SU-DHL-6 (cell line): ENCODE results near the gene MCF2L2.
"Not testable (repeated sequence)": the region's sequence is repeated elsewhere in the genome, so short reads cannot be mapped to it uniquely, and the experiment has no call there.

Experiments used
- H2AFZ ChIP-seq: fragments of 200-600 bp; sonication (generic); 2 replicates; pipeline ENCODE4 v1.6.1; 2014; ENCODE audit warnings: low read depth, mild to moderate bottlenecking, moderate library complexity, mixed read lengths, antibody characterized with exemption, low read length; ENCODE audit not compliant: severe bottlenecking
- H3F3A ChIP-seq: fragments of 200-600 bp; shearing (Covaris generic); 2 replicates; pipeline ENCODE4 v1.6.0; 2016; ENCODE audit warnings: antibody characterized with exemption, mild to moderate bottlenecking; ENCODE audit not compliant: insufficient read depth
- H3K27ac ChIP-seq: fragments of 200-600 bp; sonication (generic); 2 replicates; pipeline ENCODE4 v1.5.1; 2016; ENCODE audit warnings: low read depth, mild to moderate bottlenecking, low read length, moderate library complexity, mixed read lengths
- H3K27me3 ChIP-seq: fragments of 200-600 bp; sonication (generic), shearing (Covaris generic); 2 replicates; pipeline ENCODE4 v1.6.0; 2014; ENCODE audit warnings: mild to moderate bottlenecking, low read length
- H3K36me3 ChIP-seq: fragments of 200-600 bp; sonication (generic); 2 replicates; pipeline ENCODE4 v1.6.1; 2014; ENCODE audit warnings: mild to moderate bottlenecking, low read length, mixed read lengths
- H3K4me2 ChIP-seq: fragments of 300-600, 200-600 bp; shearing (Covaris generic), sonication (generic); 2 replicates; pipeline ENCODE4 v1.6.0; 2014; ENCODE audit warnings: low read length, low read depth, mild to moderate bottlenecking; ENCODE audit not compliant: poor library complexity, severe bottlenecking
- H3K4me3 ChIP-seq: fragments of 200-600 bp; sonication (generic); 2 replicates; pipeline ENCODE4 v1.5.1; 2014; ENCODE audit warnings: antibody characterized with exemption, low read length, mild to moderate bottlenecking, mixed read lengths; ENCODE audit not compliant: insufficient read depth, poor library complexity, severe bottlenecking
- H3K79me2 ChIP-seq: fragments of 200-600 bp; sonication (generic); 2 replicates; pipeline ENCODE4 v1.6.1; 2014; ENCODE audit warnings: mild to moderate bottlenecking, low read length, moderate library complexity; ENCODE audit not compliant: insufficient read depth
- H3K9ac ChIP-seq: fragments of 200-600 bp; sonication (generic); 2 replicates; pipeline ENCODE4 v1.7.0; 2014; ENCODE audit warnings: mild to moderate bottlenecking, low read length
- H3K9me2 ChIP-seq: fragments of 200-600 bp; sonication (generic); replicated peaks from 2 replicates; pipeline ENCODE4 v1.6.1; 2014; ENCODE audit warnings: low read length; ENCODE audit not compliant: insufficient read depth
- H3K9me3 ChIP-seq: fragments of 200-600 bp; sonication (generic); 2 replicates; pipeline ENCODE4 v1.6.1; 2014; ENCODE audit warnings: low read length, mixed read lengths; ENCODE audit not compliant: insufficient read depth
- H4K20me1 ChIP-seq: fragments of 200-600 bp; sonication (generic); 2 replicates; pipeline ENCODE4 v1.6.1; 2014; ENCODE audit warnings: low read depth, mild to moderate bottlenecking, antibody characterized with exemption, low read length, moderate library complexity, mixed read lengths
- EZH2phosphoT487 ChIP-seq: fragments of 200-600 bp; sonication (generic), shearing (Covaris generic); conservative IDR thresholded peaks from 2 replicates; pipeline ENCODE4 v1.6.1; 2018; ENCODE audit warnings: mild to moderate bottlenecking, antibody characterized with exemption, low read length, moderate library complexity, mixed read lengths
- TF ChIP-seq, protein P1 (sequence below): fragments of 200-600 bp; sonication (generic); IDR thresholded peaks from one replicate; pipeline ENCODE4 v1.5.1; 2017; ENCODE audit warnings: antibody characterized with exemption, mild to moderate bottlenecking, low read length, moderate library complexity; ENCODE audit not compliant: insufficient read depth, poor library complexity, severe bottlenecking

MCF2L2 gene

GRCh38 chr3:183468424-183468823, 40.0 kb upstream of the MCF2L2 start:
- H2AFZ ChIP-seq, result no peak overlapping the region
- no peak for TF ChIP-seq EZH2phosphoT487
- TF ChIP-seq, protein P1, sequence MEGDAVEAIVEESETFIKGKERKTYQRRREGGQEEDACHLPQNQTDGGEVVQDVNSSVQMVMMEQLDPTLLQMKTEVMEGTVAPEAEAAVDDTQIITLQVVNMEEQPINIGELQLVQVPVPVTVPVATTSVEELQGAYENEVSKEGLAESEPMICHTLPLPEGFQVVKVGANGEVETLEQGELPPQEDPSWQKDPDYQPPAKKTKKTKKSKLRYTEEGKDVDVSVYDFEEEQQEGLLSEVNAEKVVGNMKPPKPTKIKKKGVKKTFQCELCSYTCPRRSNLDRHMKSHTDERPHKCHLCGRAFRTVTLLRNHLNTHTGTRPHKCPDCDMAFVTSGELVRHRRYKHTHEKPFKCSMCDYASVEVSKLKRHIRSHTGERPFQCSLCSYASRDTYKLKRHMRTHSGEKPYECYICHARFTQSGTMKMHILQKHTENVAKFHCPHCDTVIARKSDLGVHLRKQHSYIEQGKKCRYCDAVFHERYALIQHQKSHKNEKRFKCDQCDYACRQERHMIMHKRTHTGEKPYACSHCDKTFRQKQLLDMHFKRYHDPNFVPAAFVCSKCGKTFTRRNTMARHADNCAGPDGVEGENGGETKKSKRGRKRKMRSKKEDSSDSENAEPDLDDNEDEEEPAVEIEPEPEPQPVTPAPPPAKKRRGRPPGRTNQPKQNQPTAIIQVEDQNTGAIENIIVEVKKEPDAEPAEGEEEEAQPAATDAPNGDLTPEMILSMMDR, result no peak
- H3K27me3 ChIP-seq, result no peaks in the 10 kb centered on the region
- no peak overlapping the region for H3K4me3 ChIP-seq
- H3K9me2 ChIP-seq, result no peaks in the 10 kb centered on the region
- H3K79me2 ChIP-seq, result no peaks in the 10 kb centered on the region
- no peak overlapping the region for H3K4me2 ChIP-seq
- H3K9me3 ChIP-seq, result no peaks in the 10 kb centered on the region
- no peaks in the 10 kb centered on the region for H3K36me3 ChIP-seq
- no peak overlapping the region for H3K27ac ChIP-seq
- H4K20me1 ChIP-seq, result no peaks in the 10 kb centered on the region
- H3F3A ChIP-seq, result no peaks in the 10 kb centered on the region
- no peak overlapping the region for H3K9ac ChIP-seq

DNA sequence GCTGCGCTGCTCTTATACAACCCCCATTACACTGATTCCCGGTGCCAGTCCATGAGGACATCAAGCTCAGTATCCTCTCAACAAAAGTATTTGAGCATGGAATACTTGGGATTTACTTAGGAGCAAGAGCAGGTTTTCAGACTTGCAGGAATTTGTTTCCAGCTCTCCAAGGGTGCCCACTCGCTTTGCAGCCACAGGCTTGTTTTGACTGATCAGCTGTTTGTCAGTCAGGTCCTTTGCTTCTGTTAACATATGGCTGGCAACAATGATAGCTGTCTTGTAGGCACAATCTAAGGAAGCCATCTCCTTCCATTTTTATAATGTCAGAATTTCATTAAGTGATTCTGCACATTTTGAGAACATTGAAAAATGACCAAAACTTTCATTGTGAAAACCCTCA, 38.2 kb upstream of the MCF2L2 start:
- Histone ChIP-seq H4K20me1 (no peaks in the 10 kb centered on the region), H3F3A (no peaks in the 10 kb centered on the region), H3K27ac (no peak overlapping the region), H3K79me2 (no peaks in the 10 kb centered on the region), H3K36me3 (no peaks in the 10 kb centered on the region), H3K9me2 (no peaks in the 10 kb centered on the region), H3K9ac (no peak overlapping the region), H3K27me3 (no peaks in the 10 kb centered on the region), H3K4me3 (no peak overlapping the region), H3K4me2 (no peak overlapping the region), H3K9me3 (no peaks in the 10 kb centered on the region), H2AFZ (no peak overlapping the region)
- no peak for TF ChIP-seq EZH2phosphoT487
- TF ChIP-seq, protein P1, result no peak

GRCh38 chr3:183465710-183466109, 37.3 kb upstream of the MCF2L2 start:
- H2AFZ ChIP-seq, H3K9me2 ChIP-seq, H3F3A ChIP-seq, H3K9me3 ChIP-seq, H3K27me3 ChIP-seq, H3K36me3 ChIP-seq, H3K4me3 ChIP-seq, H3K27ac ChIP-seq, H3K9ac ChIP-seq, H3K79me2 ChIP-seq, H4K20me1 ChIP-seq, H3K4me2 ChIP-seq: not testable (repeated sequence)

DNA sequence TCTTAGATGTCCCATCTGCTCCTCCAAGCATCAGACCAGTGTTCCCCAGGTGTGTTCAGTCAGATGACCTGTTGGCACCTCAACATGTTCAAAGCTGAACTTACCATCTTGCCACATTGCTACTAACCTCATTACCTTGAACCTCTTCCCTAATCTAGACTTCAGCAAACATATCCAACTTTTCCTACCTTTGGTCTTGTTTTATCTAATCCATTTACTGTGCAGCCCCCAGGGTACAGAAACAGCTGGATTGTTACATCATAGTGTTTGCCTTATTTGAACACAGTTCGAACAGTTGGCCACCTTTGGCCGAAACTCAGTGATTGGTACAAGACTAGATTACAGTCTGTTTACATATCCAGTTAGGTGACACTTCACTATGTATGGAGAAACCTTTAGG, 36.1 kb upstream of the MCF2L2 start:
- no peak for TF ChIP-seq EZH2phosphoT487
- TF ChIP-seq, protein P1, result no peak
- H3K79me2 ChIP-seq, result no peaks in the 10 kb centered on the region
- H3K27me3 ChIP-seq, result no peaks in the 10 kb centered on the region
- H3K9ac ChIP-seq, result no peak overlapping the region
- H3K9me3 ChIP-seq, result no peaks in the 10 kb centered on the region
- H4K20me1 ChIP-seq, result no peaks in the 10 kb centered on the region
- H3K4me3 ChIP-seq, result no peak overlapping the region
- no peaks in the 10 kb centered on the region for H3K9me2 ChIP-seq
- no peak overlapping the region for H3K27ac ChIP-seq
- no peaks in the 10 kb centered on the region for H3F3A ChIP-seq
- no peak overlapping the region for H2AFZ ChIP-seq
- H3K36me3 ChIP-seq, result no peaks in the 10 kb centered on the region
- H3K4me2 ChIP-seq, result no peak overlapping the region
